Keratinocyte (primary cell): ENCODE results near the gene GLI2.

ENCODE experiments used
- EZH2 ChIP-seq: IDR thresholded peaks from one replicate; pipeline ENCODE4 v1.6.1; 2012; ENCODE audit warnings: inconsistent platforms, mild to moderate bottlenecking, low read length, moderate library complexity
- TF ChIP-seq, protein P1 (sequence below), 3 experiments: IDR thresholded peaks in 1 of 3; conservative IDR thresholded peaks in 1 of 3; optimal IDR thresholded peaks in 1 of 3; 2 replicates in 2 of 3; 3 replicates in 1 of 3; pipeline versions ENCODE3 to v1.5.1; 2011; ENCODE audit warnings: low read length in 3 of 3, mild to moderate bottlenecking in 3 of 3, moderate library complexity in 2 of 3, control low read depth in 1 of 3, inconsistent platforms in 1 of 3; ENCODE audit not compliant: insufficient read depth in 2 of 3; ENCODE audit errors: extremely low read depth in 1 of 3

- TF ChIP-seq, protein P1, sequence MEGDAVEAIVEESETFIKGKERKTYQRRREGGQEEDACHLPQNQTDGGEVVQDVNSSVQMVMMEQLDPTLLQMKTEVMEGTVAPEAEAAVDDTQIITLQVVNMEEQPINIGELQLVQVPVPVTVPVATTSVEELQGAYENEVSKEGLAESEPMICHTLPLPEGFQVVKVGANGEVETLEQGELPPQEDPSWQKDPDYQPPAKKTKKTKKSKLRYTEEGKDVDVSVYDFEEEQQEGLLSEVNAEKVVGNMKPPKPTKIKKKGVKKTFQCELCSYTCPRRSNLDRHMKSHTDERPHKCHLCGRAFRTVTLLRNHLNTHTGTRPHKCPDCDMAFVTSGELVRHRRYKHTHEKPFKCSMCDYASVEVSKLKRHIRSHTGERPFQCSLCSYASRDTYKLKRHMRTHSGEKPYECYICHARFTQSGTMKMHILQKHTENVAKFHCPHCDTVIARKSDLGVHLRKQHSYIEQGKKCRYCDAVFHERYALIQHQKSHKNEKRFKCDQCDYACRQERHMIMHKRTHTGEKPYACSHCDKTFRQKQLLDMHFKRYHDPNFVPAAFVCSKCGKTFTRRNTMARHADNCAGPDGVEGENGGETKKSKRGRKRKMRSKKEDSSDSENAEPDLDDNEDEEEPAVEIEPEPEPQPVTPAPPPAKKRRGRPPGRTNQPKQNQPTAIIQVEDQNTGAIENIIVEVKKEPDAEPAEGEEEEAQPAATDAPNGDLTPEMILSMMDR (optimal IDR thresholded peaks at IDR 0.05 in 1 of 3, IDR thresholded peaks at IDR 0.05 in 1 of 3, conservative IDR thresholded peaks at IDR 0.05 in 1 of 3; ENCODE audit: extremely low read depth in 1 of 3, insufficient read depth in 2 of 3, low read length in 3 of 3), result no peak
- TF ChIP-seq EZH2, result no peak
Measured at GRCh38 chr2:120748741-120749140, 13.1 kb downstream of the GLI2 start.
